HepG2 (cell line): ENCODE measurements around the gene DTNB. TPM values are rescaled to one million over a fixed set of nuclear protein-coding genes. Genes with fewer than 3 reads are reported as not detected.

Experiments used
- ATAC-seq: fragments of 200-7000 bp; cut with Tn5 transposase; 3 replicates; pipeline ENCODE4 v1.9.1; 2020; ENCODE audit warnings: mild to moderate bottlenecking, moderate library complexity
- BruUV-seq: library from RNA; stranded (reverse); fragments of 400-500 nt; replicated peaks from 2 replicates; lab custom pipeline; 2021; lab: Mats Ljungman, UMichigan
- CTCF ChIA-PET: fragments of 300-600 bp; formaldehyde crosslinking; extraction: SDS; loops from one replicate; lab custom pipeline; 2021; ENCODE audit warnings: low total read pairs, inconsistent platforms, low intra/inter-chr PET ratio; lab: Yijun Ruan, JAX
- POLR2A ChIA-PET: fragments of 350-600 bp; sonication (Branson Sonifier 250); formaldehyde crosslinking; loops from one replicate; lab custom pipeline; 2020; ENCODE audit warnings: antibody characterized with exemption, inconsistent platforms; lab: Yijun Ruan, JAX
- DNase-seq: peaks from one replicate; pipeline ENCODE4 v3.0.0-alpha.2; 2015; ENCODE audit warnings: low spot score
- FAIRE-seq: peaks from 3 replicates; lab custom pipeline; 2011; peaks lifted over from hg19 to GRCh38; lab: Jason Lieb, UNC
- H2AFZ ChIP-seq: one replicate; pipeline ENCODE4 v1.6.1; 2011; ENCODE audit warnings: low read length, inconsistent platforms
- H3K27ac ChIP-seq: fragments of 300-600 bp; 3 replicates; pipeline ENCODE4 v1.8.0; 2011; ENCODE audit warnings: mixed run types, mild to moderate bottlenecking, mixed read lengths, low read length, inconsistent platforms; ENCODE audit not compliant: insufficient read depth; ENCODE audit errors: extremely low read length
- H3K27me3 ChIP-seq, 2 experiments: fragments of 200-600 bp in 1 of 2; 2 replicates in 1 of 2; 3 replicates in 1 of 2; pipeline versions ENCODE4 v1.6.0 to v1.8.0; 2011; ENCODE audit warnings: low read length in 2 of 2, mild to moderate bottlenecking in 2 of 2, moderate library complexity in 2 of 2, inconsistent platforms in 1 of 2; ENCODE audit not compliant: insufficient read depth in 2 of 2, control insufficient read depth in 1 of 2
- H3K36me3 ChIP-seq, 2 experiments: fragments of 200-600 bp in 1 of 2; replicated peaks in 1 of 2; 2 replicates in 1 of 2; 3 replicates in 1 of 2; pipeline versions ENCODE4 v1.5.1 to v1.8.0; 2011; ENCODE audit warnings: low read length in 2 of 2, inconsistent platforms in 1 of 2; ENCODE audit not compliant: insufficient read depth in 2 of 2, control insufficient read depth in 1 of 2
- H3K4me1 ChIP-seq: 2 replicates; pipeline ENCODE4 v1.5.1; 2012; ENCODE audit warnings: low read length, inconsistent platforms; ENCODE audit not compliant: insufficient read depth
- H3K4me2 ChIP-seq: 2 replicates; pipeline ENCODE4 v1.6.0; 2011; ENCODE audit warnings: low read depth, low read length, inconsistent platforms
- H3K4me3 ChIP-seq, 3 experiments: fragments of 200-600 bp in 1 of 3; sonication (generic), shearing (Covaris generic) in 1 of 3; replicated peaks in 1 of 3; 2 replicates each; pipeline ENCODE4 v1.5.1; 2011 to 2016; ENCODE audit warnings: low read length in 3 of 3, inconsistent platforms in 2 of 3, low read depth in 2 of 3, mild to moderate bottlenecking in 2 of 3, control low read depth in 1 of 3, mixed read lengths in 1 of 3; ENCODE audit not compliant: insufficient read depth in 1 of 3
- H3K79me2 ChIP-seq: one replicate; pipeline ENCODE4 v1.6.1; 2011; ENCODE audit warnings: low read length, inconsistent platforms; ENCODE audit not compliant: insufficient read depth
- H3K9ac ChIP-seq: 2 replicates; pipeline ENCODE4 v1.6.0; 2011; ENCODE audit warnings: mild to moderate bottlenecking, low read depth, low read length, inconsistent platforms; ENCODE audit not compliant: insufficient read depth
- H3K9me3 ChIP-seq: 2 replicates; pipeline ENCODE4 v1.5.1; 2012; ENCODE audit warnings: mild to moderate bottlenecking, low read length
- H4K20me1 ChIP-seq: 2 replicates; pipeline ENCODE4 v1.6.0; 2011; ENCODE audit warnings: inconsistent platforms, mild to moderate bottlenecking, low read length, moderate library complexity; ENCODE audit not compliant: insufficient read depth
- CBFB ChIP-seq: sonication (generic); formaldehyde crosslinking; IDR thresholded peaks from 2 replicates; pipeline ENCODE4 v1.4.0; 2020; ENCODE audit warnings: missing genetic modification reagents
- ELF1 ChIP-seq: sonication (generic); formaldehyde crosslinking; IDR thresholded peaks from 2 replicates; pipeline ENCODE4 v1.4.0; 2020; ENCODE audit warnings: missing genetic modification reagents
- ESRRA ChIP-seq: sonication (generic); formaldehyde crosslinking; IDR thresholded peaks from 2 replicates; pipeline ENCODE4 v1.5.1; 2020; ENCODE audit warnings: mild to moderate bottlenecking, low read depth, missing genetic modification reagents
- ISL2 ChIP-seq: sonication (generic); formaldehyde crosslinking; IDR thresholded peaks from 2 replicates; pipeline ENCODE4 v1.5.0; 2020; ENCODE audit warnings: missing genetic modification reagents
- PHF20 ChIP-seq: sonication (generic); formaldehyde crosslinking; IDR thresholded peaks from 2 replicates; pipeline ENCODE4 v1.5.0; 2020; ENCODE audit warnings: mild to moderate bottlenecking, missing genetic modification reagents
- SP5 ChIP-seq: IDR thresholded peaks from 2 replicates; pipeline ENCODE4 v1.6.1; 2016; ENCODE audit warnings: low read depth, borderline replicate concordance
- ZKSCAN1 ChIP-seq: fragments of 150-350 bp; IDR thresholded peaks from 2 replicates; pipeline ENCODE4 v1.6.1; 2014; ENCODE audit warnings: low read length
- ZNF546 ChIP-seq: sonication (generic); formaldehyde crosslinking; conservative IDR thresholded peaks from 2 replicates; pipeline ENCODE4 v1.8.1; 2023; ENCODE audit warnings: mild to moderate bottlenecking, missing genetic modification reagents
- WGBS: methylation state at CpG from one replicate; pipeline ENCODE4 v1.1.6; 2017; ENCODE audit warnings: low lambda C conversion rate; 5-methylcytosine and 5-hydroxymethylcytosine counted together
- in situ Hi-C: cut with HindIII; loops from 2 replicates; pipeline ENCODE4 v1.10.0; 2017; ENCODE audit warnings: low pct_unique_long_range_greater_than_20kb; ENCODE audit not compliant: extremely low pct_ligation_motif_present
- intact Hi-C: fragments of 100-400 bp; cut with micrococcal nuclease; formaldehyde crosslinking; loops from one replicate; pipeline ENCODE4 v1.10.0; 2022; ENCODE audit not compliant: unreplicated experiment
- polyA plus RNA-seq, 8 experiments: library from polyadenylated mRNA; depleted of rRNA in 3 of 8; stranded (reverse) in 7 of 8; unstranded in 1 of 8; fragments of >200 nt; fragmentation: Illumina TruSeq in 4 of 8; extraction: Trizol in 4 of 8; gene quantifications; 2 replicates each; pipeline versions ENCODE4 v1.2.1 to v1.2.3, GENCODE V29; 2011 to 2016; ENCODE audit warnings: low read depth in 4 of 8, missing spikeins in 1 of 8, mixed read lengths in 1 of 8; ENCODE audit not compliant: insufficient read depth in 1 of 8
- total RNA-seq, 5 experiments: library from RNA; depleted of rRNA; stranded (reverse); fragments of >200 nt; fragmentation: Illumina TruSeq; extraction: Trizol; gene quantifications; 2 replicates each; pipeline ENCODE4 v1.2.3, GENCODE V29; 2016; ENCODE audit warnings: low read depth in 1 of 5
- TF ChIP-seq, protein P1 (sequence below): sonication (generic); formaldehyde crosslinking; IDR thresholded peaks from 2 replicates; pipeline ENCODE4 v1.4.0; 2020; ENCODE audit warnings: missing genetic modification reagents

The DTNB gene
- total and polyA plus RNA-seq, 2 of the 13 experiments (the other 11 are each of a cell fraction or from before 2014, with no cell fraction given): 14.4 to 23.9 TPM

DNA sequence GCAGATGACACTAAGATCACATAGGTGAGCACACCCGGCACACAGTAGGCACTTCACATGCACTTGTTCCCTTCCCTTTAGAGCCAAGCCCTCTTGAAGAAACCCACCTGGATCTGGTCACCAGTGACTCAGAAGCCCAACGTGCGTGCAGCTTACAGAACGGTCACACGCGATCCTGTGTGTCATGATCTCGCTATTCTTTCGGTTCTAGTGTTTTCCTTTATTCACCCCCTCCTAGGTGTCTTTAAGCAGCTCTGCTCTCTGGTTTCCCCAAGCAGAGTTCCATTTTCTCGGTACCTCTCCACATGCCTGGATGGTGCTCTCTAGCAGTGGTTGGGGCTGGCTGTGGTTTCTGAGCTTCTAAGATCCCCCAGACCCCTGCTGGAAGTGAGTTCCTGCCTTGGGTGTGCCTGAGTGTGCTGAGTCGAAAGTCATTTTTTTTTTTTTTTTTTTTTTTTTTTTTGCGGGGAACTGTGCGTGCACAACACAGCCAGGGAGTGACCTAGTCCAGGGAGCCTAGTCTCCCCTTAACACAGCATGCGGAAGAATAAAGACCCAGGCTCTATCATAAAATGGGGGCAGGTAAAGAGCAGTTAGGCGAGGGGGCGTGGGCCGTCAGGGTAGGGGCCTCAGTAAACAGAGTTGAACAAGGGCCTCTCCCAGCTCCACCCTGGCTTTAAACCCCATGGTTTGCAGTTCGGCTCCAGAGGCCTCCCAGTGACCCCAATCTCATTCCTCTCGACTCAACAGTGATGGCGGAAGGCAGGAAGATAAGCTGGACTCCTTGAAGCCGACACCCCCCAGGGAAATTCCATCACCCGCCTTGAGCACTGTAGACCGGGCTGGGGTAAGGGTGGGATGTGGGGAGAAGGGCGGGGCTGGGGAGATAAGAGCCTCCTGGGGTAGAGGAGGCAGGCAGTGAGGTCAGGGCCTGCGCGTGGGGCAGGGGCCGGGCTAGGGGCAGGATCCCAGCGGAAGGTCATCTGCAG lies 301.8 kb downstream of the DTNB start:
- WGBS: 58% methylated on average over 27 of the region's 27 CpGs
- ChIA-PET CTCF (no interaction called here), POLR2A (interaction anchor here (2.6 kb wide), 1 partner anchor 9 kb away, joined by 11 read pairs; no protein-coding TSS in a partner anchor)
- H2AFZ ChIP-seq: no peak overlapping the region
- no peak overlapping the region for H3K4me2 ChIP-seq
- ATAC-seq: no peak
- no TSS peak for BruUV-seq
- TF ChIP-seq PHF20 (CRISPR knock-in tag) (no peak), ZKSCAN1 (no peak), ISL2 (CRISPR knock-in tag) (no peak), ESRRA (CRISPR knock-in tag) (no peak), CBFB (CRISPR knock-in tag) (no peak), ZNF546 (CRISPR knock-in tag) (no peak), SP5 (no peak), ELF1 (CRISPR knock-in tag) (no peak)
- TF ChIP-seq, protein P1, sequence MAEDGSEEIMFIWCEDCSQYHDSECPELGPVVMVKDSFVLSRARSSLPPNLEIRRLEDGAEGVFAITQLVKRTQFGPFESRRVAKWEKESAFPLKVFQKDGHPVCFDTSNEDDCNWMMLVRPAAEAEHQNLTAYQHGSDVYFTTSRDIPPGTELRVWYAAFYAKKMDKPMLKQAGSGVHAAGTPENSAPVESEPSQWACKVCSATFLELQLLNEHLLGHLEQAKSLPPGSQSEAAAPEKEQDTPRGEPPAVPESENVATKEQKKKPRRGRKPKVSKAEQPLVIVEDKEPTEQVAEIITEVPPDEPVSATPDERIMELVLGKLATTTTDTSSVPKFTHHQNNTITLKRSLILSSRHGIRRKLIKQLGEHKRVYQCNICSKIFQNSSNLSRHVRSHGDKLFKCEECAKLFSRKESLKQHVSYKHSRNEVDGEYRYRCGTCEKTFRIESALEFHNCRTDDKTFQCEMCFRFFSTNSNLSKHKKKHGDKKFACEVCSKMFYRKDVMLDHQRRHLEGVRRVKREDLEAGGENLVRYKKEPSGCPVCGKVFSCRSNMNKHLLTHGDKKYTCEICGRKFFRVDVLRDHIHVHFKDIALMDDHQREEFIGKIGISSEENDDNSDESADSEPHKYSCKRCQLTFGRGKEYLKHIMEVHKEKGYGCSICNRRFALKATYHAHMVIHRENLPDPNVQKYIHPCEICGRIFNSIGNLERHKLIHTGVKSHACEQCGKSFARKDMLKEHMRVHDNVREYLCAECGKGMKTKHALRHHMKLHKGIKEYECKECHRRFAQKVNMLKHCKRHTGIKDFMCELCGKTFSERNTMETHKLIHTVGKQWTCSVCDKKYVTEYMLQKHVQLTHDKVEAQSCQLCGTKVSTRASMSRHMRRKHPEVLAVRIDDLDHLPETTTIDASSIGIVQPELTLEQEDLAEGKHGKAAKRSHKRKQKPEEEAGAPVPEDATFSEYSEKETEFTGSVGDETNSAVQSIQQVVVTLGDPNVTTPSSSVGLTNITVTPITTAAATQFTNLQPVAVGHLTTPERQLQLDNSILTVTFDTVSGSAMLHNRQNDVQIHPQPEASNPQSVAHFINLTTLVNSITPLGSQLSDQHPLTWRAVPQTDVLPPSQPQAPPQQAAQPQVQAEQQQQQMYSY (CRISPR knock-in tag): no peak
- in situ Hi-C loops: no loop called here
- H4K20me1 ChIP-seq: no peaks in the 10 kb centered on the region
- FAIRE-seq: no peak
- intact Hi-C loops: no loop called here
- peaks cover 22% of the 10 kb centered on the region for H3K4me1 ChIP-seq
- H3K9ac ChIP-seq: no peak overlapping the region
- no peak overlapping the region for H3K27ac ChIP-seq
- H3K4me3 ChIP-seq: no peak overlapping the region
- H3K79me2 ChIP-seq: no peaks in the 10 kb centered on the region
- H3K27me3 ChIP-seq: peaks cover 9 to 57% of the 10 kb centered on the region in 2 experiments; a peak in 4 of 5 replicates
- no peak for DNase-seq
- no peaks in the 10 kb centered on the region for H3K9me3 ChIP-seq
- no peaks in the 10 kb centered on the region for H3K36me3 ChIP-seq
